ENCODE measurements around the gene PPP4R2.

GRCh38 chr3:73068419-73068818 is 71.8 kb downstream of the PPP4R2 start:
- TF ChIP-seq NRF1 (IDR thresholded peaks at IDR 0.05; ENCODE audit: low read depth, low read length): no peak
- TF ChIP-seq ZNF274 (IDR thresholded peaks at IDR 0.05; ENCODE audit: borderline replicate concordance, extremely low read depth, low read length): no peak
- no peak for TF ChIP-seq BACH1 (IDR thresholded peaks at IDR 0.05; ENCODE audit: low read length)
- TF ChIP-seq CHD1 (IDR thresholded peaks at IDR 0.05; ENCODE audit: low read depth, low read length): no peak
- no peak for TF ChIP-seq POLR2A (IDR thresholded peaks at IDR 0.05; ENCODE audit: control extremely low read depth in 1 of 2, low read depth in 2 of 2, low read length in 2 of 2)
- TF ChIP-seq ATF3 (IDR thresholded peaks at IDR 0.05; ENCODE audit: insufficient read depth, low read depth, low read length): no peak

All from H1 (cell line).